Measurements from ENCODE around the gene FGD6.

- TF ChIP-seq CTCF (IDR thresholded peaks at IDR 0.05) (no peak), POLR2A (IDR thresholded peaks at IDR 0.05) (no peak)
Observed at GRCh38 chr12:95164656-95165055, 52.6 kb downstream of the FGD6 start.
